Body of pancreas (tissue), 4 donors: ENCODE measurements around the gene NR1H4.

Experiments used
- CTCF ChIP-seq, 7 experiments: fragments of 450-650 bp in 4 of 7; fragments of 200-600 bp in 3 of 7; sonication (generic) in 3 of 7; IDR thresholded peaks; one replicate each; pipeline ENCODE4 v1.5.1; 2016 to 2019; ENCODE audit warnings: antibody characterized with exemption in 7 of 7
- POLR2A ChIP-seq, 3 donors: fragments of 450-650 bp; IDR thresholded peaks; one replicate each; pipeline ENCODE4 v1.6.1; 2016; ENCODE audit warnings: antibody characterized with exemption in 3 of 3, mild to moderate bottlenecking in 2 of 3

GRCh38 chr12:100515968-100516367 lies 42.3 kb downstream of the NR1H4 start:
- TF ChIP-seq CTCF (IDR thresholded peaks at IDR 0.05) (no peak), POLR2A (IDR thresholded peaks at IDR 0.05) (no peak)
